Right renal pelvis (tissue), 4 donors: ENCODE results near the gene F2RL1. TPM values are rescaled to one million over a fixed set of nuclear protein-coding genes. Genes with fewer than 3 reads are reported as not detected.
"Not testable (repeated sequence)": the region's sequence is repeated elsewhere in the genome, so short reads cannot be mapped to it uniquely, and the experiment has no call there.

Source experiments
- DNase-seq, 4 donors: peaks; one replicate each; pipeline ENCODE4 v3.0.0-alpha.2; 2013; ENCODE audit warnings: low read depth in 4 of 4, low spot score in 3 of 4, missing footprints in 1 of 4
- polyA plus RNA-seq, 4 donors: library from polyadenylated mRNA; unstranded; fragments of 120-200 nt; gene quantifications; one replicate each; pipeline ENCODE4 v1.2.1, GENCODE V29; 2013; ENCODE audit not compliant: insufficient read length in 4 of 4

Gene F2RL1
- polyA plus RNA-seq, 4 donors: 37.8 to 44.5 (median 40.6) TPM

- DNase-seq: no peak
These were observed 30.8 kb downstream of the F2RL1 start, which contains the start of gene S100Z for GRCh38 chr5:76849419-76850291. TSS of gene S100Z (plus strand) at chr5:76850014. CDS start at chr5:76875360, 25,346 bp downstream.

DNA sequence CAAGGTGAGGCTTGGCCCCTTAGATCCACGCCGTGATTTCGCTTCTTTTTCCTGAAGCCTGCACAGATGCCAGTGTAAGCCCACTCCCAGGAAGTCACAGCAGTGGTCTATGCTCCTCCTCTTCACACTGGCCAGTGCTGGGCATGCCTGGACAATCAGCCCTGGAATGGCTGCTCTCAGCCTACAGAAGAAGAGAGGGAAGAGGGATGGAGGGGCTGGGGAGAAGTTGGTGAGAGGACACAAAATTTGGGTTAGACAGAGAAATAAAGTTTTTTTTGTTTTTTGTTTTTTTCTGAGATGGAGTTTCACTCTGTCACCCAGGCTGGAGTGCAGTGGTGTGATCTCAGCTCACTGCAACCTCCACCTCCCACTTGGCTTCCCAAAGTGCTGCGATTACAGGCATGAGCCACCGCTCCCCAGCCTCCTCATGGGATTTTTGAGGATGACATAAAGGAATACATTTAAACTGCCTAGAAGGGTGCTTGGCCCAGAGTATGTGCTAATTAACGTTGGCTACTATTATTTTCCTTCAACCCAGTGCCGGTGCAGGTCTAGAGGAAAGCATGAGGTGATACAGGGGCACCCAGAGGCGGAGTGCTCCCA, 31.8 kb downstream of the F2RL1 start:
- no peak for DNase-seq

DNA sequence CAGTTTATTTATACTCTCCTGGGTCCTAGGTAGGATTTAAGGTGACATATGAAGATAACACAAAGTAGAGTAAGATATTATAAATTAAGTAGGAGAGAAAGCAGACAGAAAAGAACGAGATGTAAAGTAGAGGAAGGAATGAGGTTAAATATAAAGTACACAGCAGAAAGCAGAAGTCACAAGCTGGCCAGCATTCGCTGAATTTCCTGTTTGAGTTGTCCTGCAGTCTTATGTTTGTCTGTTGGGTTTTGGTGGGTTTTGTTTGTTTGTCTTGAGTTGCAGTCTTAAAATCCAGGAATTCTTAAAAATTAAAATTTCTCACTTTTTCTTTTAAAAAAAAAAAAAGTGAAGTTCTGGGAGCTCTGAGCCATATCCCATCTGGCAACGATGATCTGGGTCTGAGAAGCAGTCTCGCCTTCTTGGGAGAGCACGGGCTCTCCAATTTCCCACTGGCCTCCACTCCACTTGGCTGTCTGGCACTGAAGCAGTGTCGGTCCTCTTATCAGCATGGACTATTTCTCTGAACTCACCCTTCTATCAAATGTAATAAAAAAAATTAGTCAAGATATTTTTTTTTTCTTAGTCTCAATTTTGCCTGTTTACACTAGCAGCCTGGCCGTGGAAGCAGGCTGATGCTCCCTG, 33.0 kb downstream of the F2RL1 start:
- no peak for DNase-seq

DNA sequence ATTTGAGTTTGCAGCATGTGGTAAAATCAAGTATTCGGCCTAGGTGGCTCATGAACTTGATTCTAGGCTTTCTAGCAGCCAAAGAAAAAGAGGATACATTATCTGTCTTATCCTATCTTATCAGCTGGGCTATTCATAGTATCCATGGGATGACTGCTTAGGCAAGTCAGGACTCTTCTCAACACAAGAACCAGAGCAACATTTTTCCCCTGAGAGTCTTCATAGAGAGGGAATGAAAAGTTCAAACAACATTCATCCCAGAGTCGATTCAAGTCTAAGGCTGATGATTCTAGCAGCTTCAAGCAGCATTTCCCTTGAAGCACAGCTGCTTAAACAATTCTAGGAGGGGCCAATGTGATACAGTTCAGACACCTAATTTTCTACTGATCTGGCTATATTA, 33.9 kb downstream of the F2RL1 start:
- no peak for DNase-seq

DNA sequence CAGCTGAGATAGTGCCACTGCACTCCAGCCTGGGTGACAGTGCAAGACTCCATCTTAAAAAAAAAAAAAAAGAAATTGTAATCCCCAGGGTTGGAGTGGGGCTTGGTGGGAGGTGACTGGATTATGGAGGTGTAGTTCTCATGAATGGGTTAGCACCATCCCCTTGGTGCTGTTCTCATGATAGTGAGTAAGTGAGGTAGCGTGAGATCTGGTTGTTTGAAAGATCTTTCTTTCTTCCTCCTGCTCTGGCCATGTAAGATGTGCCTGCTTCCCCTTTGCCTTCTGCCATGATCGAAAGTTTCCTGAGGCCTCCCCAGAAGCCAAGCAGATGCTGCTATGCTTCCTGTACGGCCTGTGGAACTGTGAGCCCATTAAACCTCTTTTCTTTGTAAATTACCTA, 34.9 kb downstream of the F2RL1 start:
- DNase-seq: not testable (repeated sequence)

- no peak for DNase-seq
These were observed 35.8 kb downstream of the F2RL1 start for GRCh38 chr5:76854644-76855043.

DNA sequence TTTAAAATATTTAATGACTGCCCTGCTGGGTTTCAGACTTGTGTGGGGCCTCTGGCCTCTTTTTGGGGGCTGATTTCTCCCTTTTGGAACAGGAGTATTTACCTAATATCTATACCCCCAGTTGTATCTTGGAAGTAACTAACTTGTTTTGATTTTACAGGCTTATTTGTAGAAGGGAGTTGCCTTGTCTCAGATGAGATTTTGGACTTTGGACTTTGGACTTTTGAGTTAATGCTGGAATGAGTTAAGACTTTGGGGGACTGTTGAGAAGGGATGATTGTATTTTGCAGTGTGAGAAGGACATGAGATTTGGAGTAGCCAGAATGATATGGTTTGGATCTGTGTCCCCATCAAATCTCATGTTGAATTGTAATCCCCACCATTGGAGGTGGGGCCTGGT, 36.7 kb downstream of the F2RL1 start:
- DNase-seq: not testable (repeated sequence)

DNA sequence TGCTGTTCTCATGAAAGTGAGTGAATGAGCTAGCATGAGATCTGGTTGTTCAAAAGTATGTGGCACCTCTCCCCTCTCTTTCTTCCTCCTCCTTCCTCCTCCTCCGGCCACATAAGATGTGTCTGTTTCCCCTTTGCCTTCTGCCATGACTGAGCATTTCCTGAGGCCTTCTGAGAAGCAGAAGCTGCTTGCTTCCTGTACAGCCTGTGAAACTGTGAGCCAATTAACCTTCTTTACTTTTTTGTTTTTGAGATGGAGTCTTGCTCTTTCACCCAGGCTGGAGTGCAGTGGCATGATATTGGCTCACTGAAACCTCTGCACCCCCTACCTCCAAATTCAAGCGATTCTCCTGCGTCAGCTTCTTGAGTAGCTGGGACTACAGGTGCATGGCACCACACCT, 37.1 kb downstream of the F2RL1 start:
- no peak for DNase-seq

DNA sequence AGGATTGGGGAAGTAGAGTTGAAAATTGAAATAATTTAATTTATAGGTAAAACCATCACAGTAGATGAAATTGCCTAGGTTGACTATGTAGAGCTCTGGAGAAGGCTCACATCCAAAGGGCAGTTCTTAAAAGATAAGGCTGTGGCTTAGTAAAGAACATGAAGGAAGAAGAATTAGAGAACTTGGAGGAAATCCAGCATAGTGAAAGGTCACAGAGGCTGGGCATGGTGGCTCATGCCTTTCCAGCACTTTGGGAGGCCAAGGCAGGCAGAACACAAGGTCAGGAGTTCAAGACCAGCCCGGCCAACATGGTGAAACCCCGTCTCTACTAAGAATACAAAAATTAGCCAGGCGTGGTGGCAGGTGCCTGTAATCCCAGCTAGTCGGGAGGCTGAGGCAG, 38.0 kb downstream of the F2RL1 start:
- not testable (repeated sequence) for DNase-seq

- DNase-seq: no peak
These were observed 40.9 kb downstream of the F2RL1 start for GRCh38 chr5:76859591-76860247.

GRCh38 chr5:76861612-76862011, 42.8 kb downstream of the F2RL1 start:
- no peak for DNase-seq

DNA sequence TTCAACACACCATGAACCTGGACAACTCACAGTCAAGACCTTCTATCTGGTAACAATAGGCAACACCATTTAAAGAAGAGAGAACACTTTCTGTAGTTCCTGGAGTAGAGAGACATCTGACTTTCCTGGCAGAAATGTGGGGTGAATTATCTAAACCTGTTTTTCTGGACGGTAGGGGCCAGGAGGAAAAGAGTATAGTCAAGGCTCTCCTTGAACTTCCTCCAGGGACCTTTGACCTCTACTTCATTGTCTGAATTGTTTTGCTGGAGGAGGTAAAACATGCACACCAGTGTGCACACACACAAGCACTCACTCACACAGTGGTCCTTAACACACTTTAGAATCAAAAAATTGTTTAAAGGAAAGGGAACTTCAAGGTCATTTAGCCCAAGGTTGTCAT, 44.2 kb downstream of the F2RL1 start:
- DNase-seq: no peak

GRCh38 chr5:76866503-76866902, 47.7 kb downstream of the F2RL1 start:
- DNase-seq: no peak

DNA sequence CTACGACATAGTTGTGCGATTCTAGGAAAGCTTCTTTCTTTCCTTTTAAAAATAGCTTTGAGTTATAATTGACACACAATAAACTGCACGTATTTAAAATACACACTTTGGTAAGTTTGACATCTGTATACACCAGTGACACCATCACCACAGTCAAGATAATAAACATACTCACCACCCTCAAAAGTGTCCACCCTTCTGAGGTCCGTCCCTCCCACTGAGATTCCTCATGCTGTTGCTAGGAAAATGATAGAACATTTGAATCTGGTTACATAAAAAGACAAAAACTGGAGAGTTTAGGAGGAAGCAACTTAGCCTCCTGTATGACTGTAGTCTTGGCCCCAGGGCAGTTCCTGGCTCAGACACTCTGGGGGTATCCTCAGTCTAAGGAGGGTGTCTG, 48.2 kb downstream of the F2RL1 start:
- no peak for DNase-seq

GRCh38 chr5:76867827-76868693, 49.2 kb downstream of the F2RL1 start:
- peak; percentile 36 to 60 (median 50) for DNase-seq

- DNase-seq: no peak
These were observed 51.2 kb downstream of the F2RL1 start for GRCh38 chr5:76870046-76870445.

- no peak for DNase-seq
These were observed 55.3 kb downstream of the F2RL1 start for GRCh38 chr5:76874088-76874581.
